HCT116 (cell line): ENCODE data around the gene AFTPH. TPM values are rescaled to one million over a fixed set of nuclear protein-coding genes. Genes with fewer than 3 reads are reported as not detected.

Experiments used
- ATAC-seq: fragments of 200-7000 bp; cut with Tn5 transposase; 2 replicates; pipeline ENCODE4 v1.9.1; 2020; ENCODE audit warnings: mild to moderate bottlenecking, moderate library complexity
- BruUV-seq: library from RNA; stranded (reverse); fragments of 400-500 nt; replicated peaks from 2 replicates; lab custom pipeline; 2021; lab: Mats Ljungman, UMichigan
- CTCF ChIA-PET: fragments of 300-600 bp; sonication (Branson Sonifier 250); formaldehyde crosslinking; loops from one replicate; lab custom pipeline; 2021; ENCODE audit warnings: antibody characterized with exemption; lab: Charles Lee
- POLR2A ChIA-PET: fragments of 300-600, 350-600 bp; sonication (Branson Sonifier 250); formaldehyde crosslinking; loops from one replicate; lab custom pipeline; 2021; ENCODE audit warnings: antibody characterized with exemption; lab: Charles Lee
- RAD21 ChIA-PET, 2 experiments: fragments of 300-600 bp; sonication (Branson Sonifier 250); formaldehyde crosslinking; loops; one replicate each; lab custom pipeline; 2023; ENCODE audit warnings: low total read pairs in 2 of 2; ENCODE audit not compliant: uncharacterized antibody in 2 of 2, unreplicated experiment in 2 of 2, low non-redundant PET in 1 of 2; lab: Charles Lee
- DNase-seq: peaks from one replicate; pipeline ENCODE4 v3.0.0-alpha.2; 2010; ENCODE audit warnings: low read depth, low spot score
- H2AFZ ChIP-seq: fragments of 200-600 bp; shearing (Covaris generic), sonication (generic); 2 replicates; pipeline ENCODE4 v1.6.1; 2017; ENCODE audit warnings: low read depth, mixed run types, mixed read lengths, antibody characterized with exemption, low read length; ENCODE audit not compliant: poor library complexity, severe bottlenecking
- H3K27ac ChIP-seq: 2 replicates; pipeline ENCODE4 v1.5.1; 2012; ENCODE audit warnings: low read depth, low read length
- H3K27me3 ChIP-seq: fragments of 200-600 bp; sonication (generic); 2 replicates; pipeline ENCODE4 v1.6.1; 2016; ENCODE audit warnings: mixed run types, low read length, mixed read lengths; ENCODE audit not compliant: insufficient read depth
- H3K36me3 ChIP-seq, 2 experiments: fragments of 200-500 bp in 1 of 2; fragments of 200-600 bp in 1 of 2; sonication (Bioruptor generic) in 1 of 2; sonication (generic) in 1 of 2; 2 replicates each; pipeline versions ENCODE4 v1.5.1 to v1.6.1; 2014 to 2016; ENCODE audit warnings: low read length in 2 of 2, inconsistent platforms in 1 of 2, mixed read lengths in 1 of 2, mixed run types in 1 of 2; ENCODE audit not compliant: insufficient read depth in 2 of 2, control insufficient read depth in 1 of 2
- H3K4me1 ChIP-seq, 2 experiments: fragments of 200-600 bp in 1 of 2; sonication (generic) in 1 of 2; 2 replicates each; pipeline versions ENCODE4 v1.5.1 to v1.6.1; 2012 to 2017; ENCODE audit warnings: low read length in 2 of 2, inconsistent platforms in 1 of 2, mild to moderate bottlenecking in 1 of 2, mixed read lengths in 1 of 2, mixed run types in 1 of 2, moderate library complexity in 1 of 2; ENCODE audit not compliant: insufficient read depth in 2 of 2, control insufficient read depth in 1 of 2
- H3K4me2 ChIP-seq: fragments of 200-600 bp; sonication (generic); 2 replicates; pipeline ENCODE4 v1.6.1; 2017; ENCODE audit warnings: mixed run types, low read length, mixed read lengths
- H3K4me3 ChIP-seq, 2 experiments: fragments of 200-600 bp in 1 of 2; sonication (generic) in 1 of 2; replicated peaks in 1 of 2; 2 replicates each; pipeline ENCODE4 v1.5.1; 2011 to 2016; ENCODE audit warnings: low read length in 2 of 2, control low read depth in 1 of 2, low read depth in 1 of 2, mild to moderate bottlenecking in 1 of 2, mixed read lengths in 1 of 2, mixed run types in 1 of 2
- H3K79me2 ChIP-seq: fragments of 200-600 bp; sonication (generic); 2 replicates; pipeline ENCODE4 v1.6.1; 2017; ENCODE audit warnings: mild to moderate bottlenecking, mixed run types, low read length, moderate library complexity, mixed read lengths; ENCODE audit not compliant: insufficient read depth
- H3K9ac ChIP-seq: fragments of 200-600 bp; sonication (generic); 2 replicates; pipeline ENCODE4 v1.6.1; 2016; ENCODE audit warnings: low read length, mixed read lengths
- H3K9me2 ChIP-seq: fragments of 200-600 bp; sonication (generic), shearing (Covaris generic); 2 replicates; pipeline ENCODE4 v1.6.1; 2017; ENCODE audit warnings: mixed run types, mild to moderate bottlenecking, moderate library complexity; ENCODE audit not compliant: insufficient read depth
- H3K9me3 ChIP-seq, 2 experiments: fragments of 200-500 bp in 1 of 2; fragments of 200-600 bp in 1 of 2; sonication (Bioruptor generic) in 1 of 2; sonication (generic) in 1 of 2; 2 replicates each; pipeline ENCODE4 v1.6.1; 2014 to 2017; ENCODE audit warnings: low read length in 2 of 2, mixed read lengths in 2 of 2, inconsistent platforms in 1 of 2, low read depth in 1 of 2, mild to moderate bottlenecking in 1 of 2, mixed run types in 1 of 2, moderate library complexity in 1 of 2; ENCODE audit not compliant: control insufficient read depth in 1 of 2, insufficient read depth in 1 of 2
- H4K20me1 ChIP-seq: fragments of 200-600 bp; sonication (generic), shearing (Covaris generic); 2 replicates; pipeline ENCODE4 v1.6.1; 2017; ENCODE audit warnings: mixed run types, mild to moderate bottlenecking, moderate library complexity; ENCODE audit not compliant: insufficient read depth
- CBX3 ChIP-seq: IDR thresholded peaks from 2 replicates; pipeline ENCODE4 v1.6.1; 2012; ENCODE audit warnings: low read depth
- CEBPB ChIP-seq: IDR thresholded peaks from 2 replicates; pipeline ENCODE4 v1.6.1; 2012; ENCODE audit warnings: low read depth
- FOSL1 ChIP-seq: IDR thresholded peaks from 2 replicates; pipeline ENCODE4 v1.6.1; 2012; ENCODE audit warnings: low read depth
- JUND ChIP-seq: IDR thresholded peaks from 2 replicates; pipeline ENCODE4 v1.6.1; 2012
- POLR2AphosphoS5 ChIP-seq: IDR thresholded peaks from 2 replicates; pipeline ENCODE4 v1.6.1; 2011; ENCODE audit warnings: mild to moderate bottlenecking, low read depth, low read length, moderate library complexity
- RAD21 ChIP-seq: IDR thresholded peaks from 2 replicates; pipeline ENCODE4 v1.6.1; 2012; ENCODE audit warnings: low read depth, mild to moderate bottlenecking
- TCF7L2 ChIP-seq: IDR thresholded peaks from 2 replicates; pipeline ENCODE4 v1.7.0; 2011; ENCODE audit warnings: borderline replicate concordance, inconsistent platforms; ENCODE audit not compliant: insufficient read depth, insufficient read length; ENCODE audit errors: extremely low read depth
- ZBTB33 ChIP-seq: IDR thresholded peaks from 2 replicates; pipeline ENCODE4 v1.6.1; 2011; ENCODE audit warnings: mild to moderate bottlenecking, low read length, moderate library complexity; ENCODE audit not compliant: insufficient replicate concordance; ENCODE audit errors: extremely low read depth
- ZNF274 ChIP-seq: fragments of 200-500 bp; sonication (Bioruptor generic); IDR thresholded peaks from 2 replicates; pipeline ENCODE4 v1.6.1; 2014; ENCODE audit warnings: mild to moderate bottlenecking, low read depth, low read length, inconsistent platforms
- intact Hi-C: fragments of 100-400 bp; cut with micrococcal nuclease; formaldehyde crosslinking; loops from 2 replicates; pipeline ENCODE4 v1.10.0; 2022
- total RNA-seq: library from RNA; stranded (reverse); gene quantifications from one replicate; pipeline ENCODE4 v1.2.1, GENCODE V29; 2021; ENCODE audit not compliant: unreplicated experiment
- TF ChIP-seq, protein P1 (sequence below), 3 experiments: fragments of 200-600 bp in 1 of 3; sonication (generic) in 1 of 3; IDR thresholded peaks in 2 of 3; conservative IDR thresholded peaks in 1 of 3; 2 replicates each; pipeline ENCODE4 v1.5.1; 2012 to 2017; ENCODE audit warnings: low read depth in 2 of 3, low read length in 2 of 3, antibody characterized with exemption in 1 of 3, borderline replicate concordance in 1 of 3, control low read depth in 1 of 3, mild to moderate bottlenecking in 1 of 3, mixed read lengths in 1 of 3, mixed run types in 1 of 3, moderate library complexity in 1 of 3; ENCODE audit not compliant: insufficient read depth in 1 of 3

AFTPH gene
- total RNA-seq, 1 experiment from 2014 or later, result 23.6 TPM

DNA sequence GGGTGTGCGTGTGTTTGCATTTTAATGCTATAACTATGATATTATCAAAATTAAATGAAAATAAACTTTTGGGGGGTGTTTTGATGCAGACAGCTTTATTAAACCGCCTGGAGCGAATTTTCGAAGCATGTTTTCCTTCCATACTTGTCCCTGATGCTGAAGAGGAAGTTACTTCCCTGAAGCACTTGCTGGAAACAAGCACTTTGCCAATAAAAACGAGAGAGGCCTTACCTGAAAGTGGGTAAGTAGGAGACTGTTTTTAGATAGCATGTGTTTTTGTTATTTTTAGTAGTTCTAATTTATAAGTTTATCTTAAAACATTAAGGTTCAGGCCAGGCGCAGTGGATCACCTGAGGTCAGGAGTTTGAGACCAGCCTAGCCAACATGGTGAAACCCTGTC, 43.3 kb downstream of the AFTPH start:
- RAD21 ChIA-PET, result no interaction called here

More for the DNA sequence above, 43.3 kb downstream of the AFTPH start:
- DNase-seq (no peak), ATAC-seq (no peak)
- 0 out of 4 replicates have a peak, but pooled peaks cover 0 to 2% of the 10 kb centered on the region in 2 experiments for H3K36me3 ChIP-seq
- H3K4me2 ChIP-seq, result no peak overlapping the region
- intact Hi-C loops, result no loop called here
- H3K9ac ChIP-seq, result no peak overlapping the region
- H4K20me1 ChIP-seq, result no peaks in the 10 kb centered on the region
- H3K27ac ChIP-seq, result no peak overlapping the region
- peaks cover 25% of the 10 kb centered on the region for H3K79me2 ChIP-seq
- ChIA-PET POLR2A (no interaction called here), CTCF (no interaction called here)
- no peak for TF ChIP-seq CBX3
- no peak for TF ChIP-seq RAD21
- TF ChIP-seq FOSL1, result no peak
- no peak for TF ChIP-seq ZBTB33
- no peak for TF ChIP-seq TCF7L2
- TF ChIP-seq JUND, result no peak
- TF ChIP-seq ZNF274, result no peak
- TF ChIP-seq CEBPB, result no peak
- no peak for TF ChIP-seq POLR2AphosphoS5
- TF ChIP-seq, protein P1, sequence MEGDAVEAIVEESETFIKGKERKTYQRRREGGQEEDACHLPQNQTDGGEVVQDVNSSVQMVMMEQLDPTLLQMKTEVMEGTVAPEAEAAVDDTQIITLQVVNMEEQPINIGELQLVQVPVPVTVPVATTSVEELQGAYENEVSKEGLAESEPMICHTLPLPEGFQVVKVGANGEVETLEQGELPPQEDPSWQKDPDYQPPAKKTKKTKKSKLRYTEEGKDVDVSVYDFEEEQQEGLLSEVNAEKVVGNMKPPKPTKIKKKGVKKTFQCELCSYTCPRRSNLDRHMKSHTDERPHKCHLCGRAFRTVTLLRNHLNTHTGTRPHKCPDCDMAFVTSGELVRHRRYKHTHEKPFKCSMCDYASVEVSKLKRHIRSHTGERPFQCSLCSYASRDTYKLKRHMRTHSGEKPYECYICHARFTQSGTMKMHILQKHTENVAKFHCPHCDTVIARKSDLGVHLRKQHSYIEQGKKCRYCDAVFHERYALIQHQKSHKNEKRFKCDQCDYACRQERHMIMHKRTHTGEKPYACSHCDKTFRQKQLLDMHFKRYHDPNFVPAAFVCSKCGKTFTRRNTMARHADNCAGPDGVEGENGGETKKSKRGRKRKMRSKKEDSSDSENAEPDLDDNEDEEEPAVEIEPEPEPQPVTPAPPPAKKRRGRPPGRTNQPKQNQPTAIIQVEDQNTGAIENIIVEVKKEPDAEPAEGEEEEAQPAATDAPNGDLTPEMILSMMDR (IDR thresholded peaks at IDR 0.05 in 2 of 3, conservative IDR thresholded peaks at IDR 0.05 in 1 of 3; ENCODE audit: borderline replicate concordance in 1 of 3, insufficient read depth in 1 of 3, low read depth in 2 of 3, low read length in 2 of 3), result no peak
- H3K4me3 ChIP-seq, result no peak overlapping the region
- no peaks in the 10 kb centered on the region for H3K27me3 ChIP-seq
- no peak overlapping the region for H2AFZ ChIP-seq
- H3K9me2 ChIP-seq, result no peaks in the 10 kb centered on the region
- no TSS peak for BruUV-seq
- no peaks in the 10 kb centered on the region for H3K9me3 ChIP-seq
- H3K4me1 ChIP-seq, result no peaks in the 10 kb centered on the region
